Chondrocyte (in vitro differentiated cells): Measurements from ENCODE around the gene THAP7. TPM values are rescaled to one million over a fixed set of nuclear protein-coding genes. Genes with fewer than 3 reads are reported as not detected.

Experiments
- DNase-seq: peaks from one replicate; pipeline ENCODE4 v3.0.0; 2021; ENCODE audit warnings: mixed read lengths, low spot score
- H3K27ac Mint-ChIP-seq: one replicate; pipeline ENCODE4 v1.8.0; 2021; ENCODE audit warnings: mild to moderate bottlenecking, moderate library complexity, mixed read lengths; ENCODE audit not compliant: unreplicated experiment
- H3K27me3 Mint-ChIP-seq: 2 replicates; pipeline ENCODE4 v1.8.0; 2021; ENCODE audit warnings: low read depth, mixed read lengths
- H3K36me3 Mint-ChIP-seq: 2 replicates; pipeline ENCODE4 v1.8.0; 2021; ENCODE audit warnings: low read depth, mixed read lengths
- H3K4me1 Mint-ChIP-seq: 2 replicates; pipeline ENCODE4 v1.8.0; 2021; ENCODE audit warnings: low read depth, mild to moderate bottlenecking, mixed read lengths
- H3K4me3 Mint-ChIP-seq: one replicate; pipeline ENCODE4 v1.8.0; 2021; ENCODE audit warnings: mild to moderate bottlenecking, moderate library complexity, mixed read lengths; ENCODE audit not compliant: unreplicated experiment
- H3K9me3 Mint-ChIP-seq: 2 replicates; pipeline ENCODE4 v1.8.0; 2021; ENCODE audit warnings: low read depth, mixed read lengths
- total RNA-seq: library from RNA; stranded (reverse); gene quantifications from 3 replicates; pipeline ENCODE4 v1.2.1, GENCODE V29; 2021
- TF ChIP-seq, protein P1 (sequence below): fragments of 200-600 bp; sonication (generic); IDR thresholded peaks from 2 replicates; pipeline ENCODE4 v1.5.0; 2021; ENCODE audit warnings: antibody characterized with exemption, mild to moderate bottlenecking, moderate library complexity

THAP7 gene
- total RNA-seq, 1 donor from 2014 or later = 15.7 TPM

DNA sequence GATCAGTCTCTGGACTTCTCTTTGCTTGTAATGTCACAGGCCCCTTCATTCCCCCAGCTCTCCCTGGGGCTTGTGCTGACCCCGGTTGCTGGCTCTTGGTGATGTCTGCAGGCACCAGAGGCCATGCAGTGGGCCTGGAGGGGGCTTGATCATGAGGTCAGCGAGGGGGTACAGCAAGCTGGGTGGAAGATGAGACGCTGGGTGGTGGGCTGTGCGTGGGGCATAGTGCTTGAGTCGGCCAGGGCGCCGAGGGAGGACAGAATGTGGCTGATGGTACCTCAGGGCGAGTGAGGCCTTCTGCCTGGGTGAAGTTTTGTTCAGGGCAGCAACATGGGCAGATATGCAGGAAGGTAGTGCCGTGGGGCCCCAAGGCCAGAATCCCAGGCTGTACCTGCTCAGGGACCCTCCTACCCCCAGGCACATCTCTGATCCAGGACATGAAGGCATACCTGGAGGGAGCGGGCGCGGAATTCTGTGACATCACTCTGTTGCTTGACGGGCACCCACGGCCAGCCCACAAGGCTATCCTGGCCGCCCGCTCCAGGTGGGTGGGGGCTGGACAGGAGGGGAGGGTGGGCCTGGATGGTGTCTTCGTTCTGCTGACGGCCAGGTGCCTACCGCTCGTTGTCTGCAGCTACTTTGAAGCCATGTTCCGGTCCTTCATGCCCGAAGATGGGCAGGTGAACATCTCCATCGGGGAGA is 6.4 kb downstream of the THAP7 start:
- no peak overlapping the region for H3K4me3 Mint-ChIP-seq
- no peaks in the 10 kb centered on the region for H3K27me3 Mint-ChIP-seq
- no peak for DNase-seq
- H3K4me1 Mint-ChIP-seq = peaks cover 7% of the 10 kb centered on the region
- no peaks in the 10 kb centered on the region for H3K9me3 Mint-ChIP-seq
- TF ChIP-seq, protein P1, sequence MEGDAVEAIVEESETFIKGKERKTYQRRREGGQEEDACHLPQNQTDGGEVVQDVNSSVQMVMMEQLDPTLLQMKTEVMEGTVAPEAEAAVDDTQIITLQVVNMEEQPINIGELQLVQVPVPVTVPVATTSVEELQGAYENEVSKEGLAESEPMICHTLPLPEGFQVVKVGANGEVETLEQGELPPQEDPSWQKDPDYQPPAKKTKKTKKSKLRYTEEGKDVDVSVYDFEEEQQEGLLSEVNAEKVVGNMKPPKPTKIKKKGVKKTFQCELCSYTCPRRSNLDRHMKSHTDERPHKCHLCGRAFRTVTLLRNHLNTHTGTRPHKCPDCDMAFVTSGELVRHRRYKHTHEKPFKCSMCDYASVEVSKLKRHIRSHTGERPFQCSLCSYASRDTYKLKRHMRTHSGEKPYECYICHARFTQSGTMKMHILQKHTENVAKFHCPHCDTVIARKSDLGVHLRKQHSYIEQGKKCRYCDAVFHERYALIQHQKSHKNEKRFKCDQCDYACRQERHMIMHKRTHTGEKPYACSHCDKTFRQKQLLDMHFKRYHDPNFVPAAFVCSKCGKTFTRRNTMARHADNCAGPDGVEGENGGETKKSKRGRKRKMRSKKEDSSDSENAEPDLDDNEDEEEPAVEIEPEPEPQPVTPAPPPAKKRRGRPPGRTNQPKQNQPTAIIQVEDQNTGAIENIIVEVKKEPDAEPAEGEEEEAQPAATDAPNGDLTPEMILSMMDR = no peak
- peaks cover 3% of the 10 kb centered on the region for H3K36me3 Mint-ChIP-seq
- no peak overlapping the region for H3K27ac Mint-ChIP-seq

DNA sequence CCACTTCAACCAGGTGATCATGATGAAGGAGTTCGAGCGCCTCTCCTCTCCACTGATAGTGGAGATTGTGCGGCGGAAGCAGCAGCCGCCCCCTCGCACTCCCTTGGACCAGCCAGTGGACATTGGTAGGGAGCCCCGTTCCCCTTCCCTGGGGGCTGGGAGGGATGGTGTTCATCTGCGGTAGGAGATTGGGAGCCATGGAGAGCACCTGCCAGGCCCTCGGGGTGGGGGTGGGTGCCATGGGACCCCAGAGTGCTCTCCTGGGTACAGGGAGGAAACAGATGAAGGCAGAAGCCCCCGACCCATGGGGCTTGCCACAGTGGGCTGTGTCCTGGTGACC is 7.0 kb downstream of the THAP7 start:
- TF ChIP-seq, protein P1 = no peak
- Mint-ChIP-seq H3K27me3 (no peaks in the 10 kb centered on the region), H3K4me3 (no peak overlapping the region), H3K9me3 (no peaks in the 10 kb centered on the region), H3K4me1 (peaks cover under 1% of the 10 kb centered on the region), H3K27ac (no peak overlapping the region), H3K36me3 (peaks cover 5% of the 10 kb centered on the region)
- DNase-seq = no peak

DNA sequence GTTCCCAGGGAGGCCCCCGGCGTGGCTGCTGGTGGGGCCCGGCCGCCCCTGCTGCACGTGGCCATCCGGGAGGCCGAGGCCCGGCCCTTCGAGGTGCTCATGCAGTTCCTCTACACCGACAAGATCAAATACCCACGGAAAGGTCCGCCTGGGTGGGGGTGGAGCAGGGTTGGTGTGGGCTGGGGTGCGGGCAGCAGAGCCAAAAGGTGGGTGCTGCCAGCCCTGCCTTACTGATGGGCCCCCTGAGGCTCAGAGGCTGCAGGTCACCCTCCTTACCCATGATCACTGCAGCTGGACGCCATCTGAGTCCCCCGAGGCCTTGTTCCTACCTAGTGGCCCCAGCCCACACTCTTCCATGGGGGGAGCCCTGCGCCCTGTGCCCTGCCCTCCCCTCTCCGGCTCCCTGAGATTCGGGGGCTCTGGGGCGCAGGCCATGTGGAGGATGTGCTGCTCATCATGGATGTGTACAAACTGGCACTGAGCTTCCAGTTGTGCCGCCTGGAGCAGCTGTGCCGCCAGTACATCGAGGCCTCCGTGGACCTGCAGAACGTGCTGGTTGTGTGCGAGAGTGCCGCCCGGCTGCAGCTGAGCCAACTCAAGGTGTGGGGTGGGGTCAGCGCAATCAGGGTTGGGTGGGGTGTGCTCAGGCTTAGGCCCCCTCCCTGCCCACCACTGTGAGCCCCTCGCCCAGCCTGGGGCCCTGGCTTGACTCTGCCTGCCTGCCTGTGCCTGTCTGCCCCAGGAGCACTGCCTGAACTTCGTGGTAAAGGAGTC is 7.6 kb downstream of the THAP7 start:
- H3K36me3 Mint-ChIP-seq = peaks cover 5% of the 10 kb centered on the region
- no peaks in the 10 kb centered on the region for H3K9me3 Mint-ChIP-seq
- no peak overlapping the region for H3K4me3 Mint-ChIP-seq
- peak; percentile 88 for DNase-seq
- TF ChIP-seq, protein P1 = no peak
- H3K27ac Mint-ChIP-seq = no peak overlapping the region
- H3K27me3 Mint-ChIP-seq = no peaks in the 10 kb centered on the region
- no peaks in the 10 kb centered on the region for H3K4me1 Mint-ChIP-seq

DNA sequence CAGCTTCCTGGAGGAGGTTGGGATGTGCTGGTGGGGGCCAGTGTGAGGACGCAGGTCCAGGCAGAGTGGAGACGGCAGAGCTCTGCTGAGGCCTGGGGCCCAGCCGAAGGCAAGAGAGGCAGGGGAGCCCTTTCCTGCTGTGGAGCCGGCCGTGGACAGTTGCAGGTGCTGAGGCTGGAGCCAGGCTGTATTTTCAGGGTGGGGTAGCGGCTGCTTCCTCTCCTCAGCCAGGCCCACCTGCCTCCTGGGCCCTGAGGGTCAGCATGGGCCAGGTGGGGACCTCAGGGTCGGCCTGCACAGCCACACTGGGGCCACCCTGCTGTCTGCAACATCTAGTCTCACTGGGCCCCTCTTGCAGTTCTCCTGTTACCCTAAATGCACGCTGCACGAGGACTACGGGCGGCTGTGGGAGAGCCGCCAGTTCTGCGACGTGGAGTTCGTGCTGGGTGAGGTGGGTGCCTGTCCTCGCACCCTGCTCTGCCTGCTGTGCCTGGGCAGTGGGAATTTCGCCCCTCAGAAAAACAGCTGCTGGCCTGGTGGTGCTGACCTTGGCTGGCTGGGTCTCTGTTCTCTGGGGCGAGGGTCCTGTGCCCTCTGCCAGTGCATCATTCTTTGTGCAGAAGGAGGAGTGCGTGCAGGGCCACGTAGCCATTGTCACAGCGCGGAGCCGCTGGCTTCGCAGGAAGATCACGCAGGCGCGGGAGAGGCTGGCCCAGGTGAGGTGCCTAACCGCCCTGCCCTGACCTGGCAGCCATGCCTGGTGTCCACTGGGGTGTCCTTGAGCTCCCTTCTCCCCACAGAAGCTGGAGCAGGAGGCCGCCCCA is 8.4 kb downstream of the THAP7 start:
- peaks cover 5% of the 10 kb centered on the region for H3K36me3 Mint-ChIP-seq
- TF ChIP-seq, protein P1 = no peak
- H3K27ac Mint-ChIP-seq = no peak overlapping the region
- DNase-seq = peak; percentile 91
- H3K4me1 Mint-ChIP-seq = no peaks in the 10 kb centered on the region
- no peak overlapping the region for H3K4me3 Mint-ChIP-seq
- H3K9me3 Mint-ChIP-seq = no peaks in the 10 kb centered on the region
- no peaks in the 10 kb centered on the region for H3K27me3 Mint-ChIP-seq
